Tibial nerve (tissue), 4 donors: Measurements from ENCODE around the gene ALPL. TPM values are rescaled to one million over a fixed set of nuclear protein-coding genes. Genes with fewer than 3 reads are reported as not detected.

Experiments
- DNase-seq, 2 donors: peaks; one replicate each; pipeline ENCODE4 v3.0.0-alpha.2; 2019; ENCODE audit warnings: low spot score in 2 of 2
- H3K27ac ChIP-seq, 4 donors: fragments of 200-600 bp; sonication (generic) in 3 of 4; one replicate each; pipeline ENCODE4 v1.5.1; 2017 to 2019; ENCODE audit warnings: mild to moderate bottlenecking in 1 of 4
- H3K27me3 ChIP-seq, 2 donors: fragments of 200-600 bp; sonication (generic) in 1 of 2; one replicate each; pipeline versions ENCODE4 v1.5.1 to v1.6.0; 2017 to 2019
- H3K36me3 ChIP-seq, 3 donors: fragments of 200-600 bp; sonication (generic); one replicate each; pipeline ENCODE4 v1.5.1; 2018 to 2019
- H3K4me1 ChIP-seq, 4 donors: fragments of 200-600 bp; sonication (generic) in 3 of 4; one replicate each; pipeline ENCODE4 v1.5.1; 2017 to 2019
- H3K4me3 ChIP-seq, 4 donors: fragments of 200-600 bp; sonication (generic) in 3 of 4; one replicate each; pipeline ENCODE4 v1.5.1; 2017 to 2019; ENCODE audit warnings: mild to moderate bottlenecking in 1 of 4, moderate library complexity in 1 of 4
- H3K9me3 ChIP-seq, 4 donors: fragments of 200-600 bp; sonication (generic) in 3 of 4; one replicate each; pipeline ENCODE4 v1.5.1; 2017 to 2019
- CTCF ChIP-seq, 5 experiments: fragments of 200-600 bp in 3 of 5; fragments of 450-650 bp in 2 of 5; sonication (generic) in 3 of 5; IDR thresholded peaks; one replicate each; pipeline ENCODE4 v1.5.1; 2016 to 2019; ENCODE audit warnings: antibody characterized with exemption in 5 of 5, mild to moderate bottlenecking in 3 of 5, moderate library complexity in 2 of 5
- EP300 ChIP-seq, 2 donors: sonication (generic); formaldehyde crosslinking; IDR thresholded peaks; one replicate each; pipeline ENCODE4 v1.6.1; 2017; ENCODE audit warnings: antibody characterized with exemption in 2 of 2, mild to moderate bottlenecking in 1 of 2
- POLR2A ChIP-seq, 2 donors: fragments of 450-650 bp; IDR thresholded peaks; one replicate each; pipeline ENCODE4 v1.6.1; 2017; ENCODE audit warnings: antibody characterized with exemption in 2 of 2, mild to moderate bottlenecking in 2 of 2, moderate library complexity in 2 of 2
- WGBS, 2 donors: methylation state at CpG; one replicate each; pipeline ENCODE4 v1.1.5; 2018; 5-methylcytosine and 5-hydroxymethylcytosine counted together
- total RNA-seq, 4 donors: library from RNA; depleted of rRNA; stranded (reverse); fragments of >200 nt; gene quantifications; one replicate each; pipeline ENCODE4 v1.1.0, GENCODE V29; 2016

The ALPL gene
- total RNA-seq, 4 donors from 2014 or later, result 3.9 to 19.2 (median 7.5) TPM

GRCh38 chr1:21530368-21531016 is 21.3 kb downstream of the ALPL start:
- TF ChIP-seq POLR2A (IDR thresholded peaks at IDR 0.05) (no peak), CTCF (IDR thresholded peaks at IDR 0.05) (no peak), EP300 (IDR thresholded peaks at IDR 0.05) (no peak)
- no peak for DNase-seq
- WGBS, 2 donors, result 68 to 73% methylated on average over 7 of the region's 7 CpGs
- H3K9me3 ChIP-seq, result no peaks in the 10 kb centered on the region
- no peaks in the 10 kb centered on the region for H3K4me1 ChIP-seq
- H3K27ac ChIP-seq, result no peak overlapping the region
- no peaks in the 10 kb centered on the region for H3K27me3 ChIP-seq
- no peaks in the 10 kb centered on the region for H3K36me3 ChIP-seq
- no peak overlapping the region for H3K4me3 ChIP-seq

- H3K36me3 ChIP-seq, result no peaks in the 10 kb centered on the region
- H3K4me3 ChIP-seq, result no peak overlapping the region
- DNase-seq, result no peak
- no peak for TF ChIP-seq POLR2A (IDR thresholded peaks at IDR 0.05)
- no peak for TF ChIP-seq CTCF (IDR thresholded peaks at IDR 0.05)
- TF ChIP-seq EP300 (IDR thresholded peaks at IDR 0.05), result no peak
- no peaks in the 10 kb centered on the region for H3K27me3 ChIP-seq
- peaks cover 0 to 6% (median 0%) of the 10 kb centered on the region in 4 donors for H3K4me1 ChIP-seq
- H3K27ac ChIP-seq, result no peak overlapping the region
- H3K9me3 ChIP-seq, result no peaks in the 10 kb centered on the region
- WGBS, 2 donors, result 95 to 97% methylated on average over 5 of the region's 5 CpGs
Measured at GRCh38 chr1:21531241-21531640, 22.0 kb downstream of the ALPL start.

DNA sequence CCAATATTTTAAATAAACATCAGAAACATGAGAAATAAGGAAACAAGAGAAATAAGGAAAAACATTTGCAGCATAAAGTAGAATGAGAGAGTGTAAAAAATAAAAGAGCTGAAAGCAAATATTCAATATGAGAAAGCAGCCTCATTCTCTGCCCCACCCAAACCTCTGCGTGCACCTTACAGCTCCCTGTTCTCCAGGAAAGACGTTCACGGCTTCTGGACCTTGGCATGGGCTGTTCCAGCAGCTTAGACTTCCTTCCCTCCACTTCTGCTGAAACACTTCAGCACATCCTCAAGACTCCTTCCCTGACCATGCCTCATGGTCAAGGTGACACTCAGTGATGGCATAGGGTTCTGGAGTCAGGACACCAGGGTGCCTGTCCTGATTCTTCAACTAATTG is 23.3 kb downstream of the ALPL start:
- Histone ChIP-seq H3K27ac (no peak overlapping the region), H3K27me3 (no peaks in the 10 kb centered on the region), H3K4me1 (peaks cover 0 to 12% (median under 1%) of the 10 kb centered on the region in 4 donors), H3K36me3 (no peaks in the 10 kb centered on the region), H3K4me3 (no peak overlapping the region), H3K9me3 (no peaks in the 10 kb centered on the region)
- TF ChIP-seq EP300 (IDR thresholded peaks at IDR 0.05), result no peak
- no peak for TF ChIP-seq POLR2A (IDR thresholded peaks at IDR 0.05)
- no peak for TF ChIP-seq CTCF (IDR thresholded peaks at IDR 0.05)
- DNase-seq, result no peak
- 70 to 81% methylated on average over 3 of the region's 3 CpGs for WGBS, 2 donors

GRCh38 chr1:21532992-21533534 is 23.8 kb downstream of the ALPL start:
- no peaks in the 10 kb centered on the region for H3K9me3 ChIP-seq
- no peaks in the 10 kb centered on the region for H3K36me3 ChIP-seq
- DNase-seq, result no peak
- H3K27ac ChIP-seq, result no peak overlapping the region
- no peak for TF ChIP-seq EP300 (IDR thresholded peaks at IDR 0.05)
- TF ChIP-seq CTCF (IDR thresholded peaks at IDR 0.05), result no peak
- no peak for TF ChIP-seq POLR2A (IDR thresholded peaks at IDR 0.05)
- H3K27me3 ChIP-seq, result no peaks in the 10 kb centered on the region
- H3K4me3 ChIP-seq, result no peak overlapping the region
- 88 to 89% methylated on average over 4 of the region's 4 CpGs for whole genome bisulfite sequencing, 2 donors
- peaks cover 0 to 17% (median 3%) of the 10 kb centered on the region in 4 donors for H3K4me1 ChIP-seq

- no peaks in the 10 kb centered on the region for H3K36me3 ChIP-seq
- TF ChIP-seq EP300 (IDR thresholded peaks at IDR 0.05), result no peak
- no peak for TF ChIP-seq CTCF (IDR thresholded peaks at IDR 0.05)
- no peak for TF ChIP-seq POLR2A (IDR thresholded peaks at IDR 0.05)
- no peaks in the 10 kb centered on the region for H3K27me3 ChIP-seq
- no peak for DNase-seq
- WGBS, 2 donors, result 88 to 92% methylated on average over 5 of the region's 5 CpGs
- H3K4me3 ChIP-seq, result no peak overlapping the region
- H3K9me3 ChIP-seq, result no peaks in the 10 kb centered on the region
- no peak overlapping the region for H3K27ac ChIP-seq
- H3K4me1 ChIP-seq, result peaks cover 0 to 23% (median 7%) of the 10 kb centered on the region in 4 donors
Measured at GRCh38 chr1:21534146-21534545, 24.9 kb downstream of the ALPL start.
